Activated CD4-positive, alpha-beta T cell treated with anti-CD3 and anti-CD28 coated beads, Interleukin-10, Interleukin-2, amounts not matched to agents 100 ng/mL and 50 ng/mL, durations not matched to agents 16 hours and 8 hours (primary cell): ENCODE data around the gene MCUR1.
"Not testable (repeated sequence)": the region's sequence is repeated elsewhere in the genome, so short reads cannot be mapped to it uniquely, and the experiment has no call there.

ENCODE experiments used
- DNase-seq: peaks from one replicate; pipeline ENCODE4 v3.0.0-alpha.2; 2020

The MCUR1 gene

GRCh38 chr6:13775466-13775865, 38.9 kb downstream of the MCUR1 start:
- DNase-seq = not testable (repeated sequence)

GRCh38 chr6:13772358-13773030, 41.9 kb downstream of the MCUR1 start:
- not testable (repeated sequence) for DNase-seq

- DNase-seq = no peak
Measured at GRCh38 chr6:13769655-13770053, 44.7 kb downstream of the MCUR1 start.

- DNase-seq = no peak
Measured at GRCh38 chr6:13769034-13769654, 45.2 kb downstream of the MCUR1 start.

- peak; percentile 26 for DNase-seq
Measured at GRCh38 chr6:13767121-13767808, 47.1 kb downstream of the MCUR1 start.

- no peak for DNase-seq
Measured at GRCh38 chr6:13766201-13766634, 48.1 kb downstream of the MCUR1 start.

GRCh38 chr6:13765570-13765969, 48.8 kb downstream of the MCUR1 start:
- DNase-seq = no peak

- no peak for DNase-seq
Measured at GRCh38 chr6:13764996-13765395, 49.4 kb downstream of the MCUR1 start.

- peak; percentile 77 for DNase-seq
Measured at GRCh38 chr6:13763740-13764381, 50.5 kb downstream of the MCUR1 start.

GRCh38 chr6:13762611-13763441, 51.5 kb downstream of the MCUR1 start:
- peak; percentile 91 for DNase-seq

GRCh38 chr6:13761361-13762036, 52.9 kb downstream of the MCUR1 start:
- DNase-seq = no peak

- DNase-seq = no peak
Measured at GRCh38 chr6:13760307-13761304, 53.8 kb downstream of the MCUR1 start.

- DNase-seq = no peak
Measured at GRCh38 chr6:13759025-13759424, 55.3 kb downstream of the MCUR1 start.

- no peak for DNase-seq
Measured at GRCh38 chr6:13754644-13755043, 59.7 kb downstream of the MCUR1 start.

- no peak for DNase-seq
Measured at GRCh38 chr6:13743736-13744127, 70.6 kb downstream of the MCUR1 start.

- no peak for DNase-seq
Measured at GRCh38 chr6:13742961-13743735, 71.2 kb downstream of the MCUR1 start.

- no peak for DNase-seq
Measured at GRCh38 chr6:13741365-13741764, 73.0 kb downstream of the MCUR1 start.
